HEK293 (cell line): ENCODE data around the gene SLC39A11.

Experiments used
- ATF2 ChIP-seq: fragments of 450-650 bp; formaldehyde crosslinking; IDR thresholded peaks from 2 replicates; pipeline ENCODE4 v1.5.1; 2016; ENCODE audit warnings: missing biosample characterization, missing genetic modification characterization, low read depth
- BCL11B ChIP-seq: fragments of 450-650 bp; formaldehyde crosslinking; IDR thresholded peaks from 2 replicates; pipeline ENCODE4 v1.5.1; 2016; ENCODE audit warnings: low read depth, missing biosample characterization, missing genetic modification characterization
- GFI1B ChIP-seq: fragments of 450-650 bp; formaldehyde crosslinking; IDR thresholded peaks from 2 replicates; pipeline ENCODE4 v1.5.1; 2016; ENCODE audit warnings: missing biosample characterization, missing genetic modification characterization
- YY1 ChIP-seq: fragments of 450-650 bp; formaldehyde crosslinking; IDR thresholded peaks from 2 replicates; pipeline ENCODE4 v1.5.1; 2018; ENCODE audit warnings: missing biosample characterization, missing genetic modification characterization
- ZNF416 ChIP-seq: fragments of 450-650 bp; formaldehyde crosslinking; IDR thresholded peaks from 2 replicates; pipeline ENCODE4 v1.5.1; 2016; ENCODE audit warnings: missing biosample characterization, missing genetic modification characterization
- ZNF510 ChIP-seq: fragments of 450-650 bp; formaldehyde crosslinking; IDR thresholded peaks from 2 replicates; pipeline ENCODE4 v1.5.1; 2018; ENCODE audit warnings: mild to moderate bottlenecking, missing genetic modification characterization, missing biosample characterization; ENCODE audit not compliant: insufficient replicate concordance
- TF ChIP-seq, protein P1 (sequence below): fragments of 450-650 bp; formaldehyde crosslinking; IDR thresholded peaks from 2 replicates; pipeline ENCODE4 v1.5.1; 2016; ENCODE audit warnings: missing biosample characterization, missing genetic modification characterization

- TF ChIP-seq ZNF416 (no peak), GFI1B (tag by site-specific recombination) (no peak), BCL11B (tag by site-specific recombination) (no peak), ATF2 (tag by site-specific recombination) (no peak), ZNF510 (no peak), YY1 (tag by site-specific recombination) (no peak)
- TF ChIP-seq, protein P1, sequence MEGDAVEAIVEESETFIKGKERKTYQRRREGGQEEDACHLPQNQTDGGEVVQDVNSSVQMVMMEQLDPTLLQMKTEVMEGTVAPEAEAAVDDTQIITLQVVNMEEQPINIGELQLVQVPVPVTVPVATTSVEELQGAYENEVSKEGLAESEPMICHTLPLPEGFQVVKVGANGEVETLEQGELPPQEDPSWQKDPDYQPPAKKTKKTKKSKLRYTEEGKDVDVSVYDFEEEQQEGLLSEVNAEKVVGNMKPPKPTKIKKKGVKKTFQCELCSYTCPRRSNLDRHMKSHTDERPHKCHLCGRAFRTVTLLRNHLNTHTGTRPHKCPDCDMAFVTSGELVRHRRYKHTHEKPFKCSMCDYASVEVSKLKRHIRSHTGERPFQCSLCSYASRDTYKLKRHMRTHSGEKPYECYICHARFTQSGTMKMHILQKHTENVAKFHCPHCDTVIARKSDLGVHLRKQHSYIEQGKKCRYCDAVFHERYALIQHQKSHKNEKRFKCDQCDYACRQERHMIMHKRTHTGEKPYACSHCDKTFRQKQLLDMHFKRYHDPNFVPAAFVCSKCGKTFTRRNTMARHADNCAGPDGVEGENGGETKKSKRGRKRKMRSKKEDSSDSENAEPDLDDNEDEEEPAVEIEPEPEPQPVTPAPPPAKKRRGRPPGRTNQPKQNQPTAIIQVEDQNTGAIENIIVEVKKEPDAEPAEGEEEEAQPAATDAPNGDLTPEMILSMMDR (tag by site-specific recombination) = no peak
Measured at GRCh38 chr17:73096211-73096610, 3.7 kb upstream of the SLC39A11 start.
